ENCODE measurements around the gene NEURL3.
"Not testable (repeated sequence)": the region's sequence is repeated elsewhere in the genome, so short reads cannot be mapped to it uniquely, and the experiment has no call there.

NEURL3 gene

DNA sequence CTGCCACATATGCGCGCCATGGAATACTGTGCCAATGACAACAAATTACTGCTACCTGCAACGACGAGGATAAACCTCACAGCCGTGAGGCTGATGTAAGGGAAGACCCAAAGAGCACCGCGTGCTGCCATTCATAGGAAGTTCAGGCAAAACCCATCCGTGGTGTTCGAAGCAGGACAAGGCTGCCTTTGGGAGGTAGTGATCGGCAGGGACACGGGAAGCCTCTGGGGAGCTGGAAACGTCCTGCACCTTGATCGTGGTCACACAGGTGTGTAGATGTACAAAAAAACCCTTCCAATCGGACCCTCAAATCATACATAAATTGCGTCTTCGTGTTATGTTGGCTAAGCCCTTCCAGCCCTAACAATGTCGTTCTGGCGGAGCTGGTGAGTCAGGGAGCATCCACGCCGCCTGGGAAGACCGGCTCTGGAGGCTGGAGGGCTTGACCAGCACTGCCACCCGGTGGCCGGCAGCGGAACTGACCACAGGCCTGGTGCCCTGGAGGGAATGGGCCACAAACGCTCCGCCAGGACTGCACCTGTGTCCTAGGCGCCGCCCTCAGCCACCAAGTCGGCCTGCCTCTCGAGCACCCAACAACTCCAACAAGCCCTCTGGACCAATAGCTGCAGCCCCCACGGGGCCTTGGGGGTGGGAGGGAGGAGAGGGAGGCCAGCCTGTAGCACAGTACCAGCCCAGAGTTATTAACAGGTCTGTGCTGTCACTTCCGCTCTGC, 4.1 kb upstream of the NEURL3 start:
- Mint-ChIP-seq H3K36me3 (ENCODE audit: low read depth) (no peaks in the 10 kb centered on the region), H3K27ac (no peak overlapping the region), H3K9me3 (no peaks in the 10 kb centered on the region), H3K4me1 (peaks cover 19% of the 10 kb centered on the region), H3K4me3 (no peak overlapping the region), H3K27me3 (peaks cover 7% of the 10 kb centered on the region)
- ATAC-seq, result peak; percentile 70
- peak; percentile 85 for DNase-seq

DNA sequence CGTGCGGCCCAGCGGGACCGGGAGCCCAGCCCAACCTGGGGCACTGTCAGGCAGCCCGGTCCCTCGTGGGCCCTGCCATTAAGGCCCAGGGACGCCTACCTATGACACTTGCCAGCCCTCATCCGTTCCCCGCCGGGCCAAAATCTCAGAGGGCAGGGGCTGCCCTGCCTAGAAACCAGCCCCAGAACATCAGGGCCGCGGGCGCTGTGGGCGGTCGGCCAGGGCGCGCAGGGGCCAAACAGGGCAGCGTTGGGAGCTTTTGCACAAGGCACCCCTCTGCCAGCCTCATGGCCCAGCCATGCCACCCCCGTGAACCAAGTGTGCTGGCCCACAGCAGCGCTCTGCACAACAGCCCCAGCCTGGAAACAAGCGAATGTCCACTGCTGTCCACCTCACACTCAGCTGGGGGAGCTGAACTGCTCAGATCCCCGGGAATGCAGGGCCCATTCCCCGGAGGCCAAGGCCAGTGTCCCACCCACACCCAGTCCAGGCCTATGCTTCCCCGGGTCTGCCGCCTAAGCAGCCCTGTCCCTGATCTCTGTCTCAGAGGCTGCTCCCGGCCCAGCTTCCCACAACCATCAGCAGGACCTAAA, 3.5 kb upstream of the NEURL3 start:
- Mint-ChIP-seq H3K4me1 (peaks cover 19% of the 10 kb centered on the region), H3K27ac (no peak overlapping the region)

GRCh38 chr2:96507957-96508520, 2.9 kb upstream of the NEURL3 start:
- ATAC-seq (peak; percentile 86), DNase-seq (peak; percentile 95)
- Mint-ChIP-seq H3K36me3 (ENCODE audit: low read depth) (no peaks in the 10 kb centered on the region), H3K4me3 (peak overlapping the region; percentile 64), H3K4me1 (peaks cover 19% of the 10 kb centered on the region), H3K9me3 (no peaks in the 10 kb centered on the region), H3K27ac (peak overlapping the region; percentile 54), H3K27me3 (peaks cover 7% of the 10 kb centered on the region)

More for the DNA sequence above, 3.5 kb upstream of the NEURL3 start:
- Mint-ChIP-seq H3K4me3 (no peak overlapping the region), H3K9me3 (no peaks in the 10 kb centered on the region), H3K27me3 (peaks cover 7% of the 10 kb centered on the region), H3K36me3 (ENCODE audit: low read depth) (no peaks in the 10 kb centered on the region)
- ATAC-seq, result no peak
- no peak for DNase-seq

DNA sequence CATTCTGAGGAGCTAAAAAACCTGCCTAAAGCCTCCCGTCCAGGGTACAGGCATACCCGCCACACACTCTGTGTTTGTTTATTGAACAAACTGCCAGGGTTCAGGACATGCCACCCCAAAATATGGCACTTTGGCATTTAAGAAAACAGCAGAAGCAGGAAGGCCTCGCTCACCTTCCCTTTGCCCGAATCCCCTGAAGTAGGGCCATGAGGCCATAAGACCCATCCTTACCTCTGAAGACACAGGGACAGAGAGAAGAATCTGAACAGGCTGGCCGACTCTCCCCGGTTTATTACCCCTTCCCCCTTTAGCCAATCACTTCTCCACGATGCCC, 1.7 kb upstream of the NEURL3 start:
- ATAC-seq (no peak), DNase-seq (no peak)
- Mint-ChIP-seq H3K4me1 (peaks cover 23% of the 10 kb centered on the region), H3K9me3 (no peaks in the 10 kb centered on the region), H3K36me3 (ENCODE audit: low read depth) (no peaks in the 10 kb centered on the region), H3K27ac (no peak overlapping the region), H3K27me3 (peaks cover 5% of the 10 kb centered on the region), H3K4me3 (no peak overlapping the region)

DNA sequence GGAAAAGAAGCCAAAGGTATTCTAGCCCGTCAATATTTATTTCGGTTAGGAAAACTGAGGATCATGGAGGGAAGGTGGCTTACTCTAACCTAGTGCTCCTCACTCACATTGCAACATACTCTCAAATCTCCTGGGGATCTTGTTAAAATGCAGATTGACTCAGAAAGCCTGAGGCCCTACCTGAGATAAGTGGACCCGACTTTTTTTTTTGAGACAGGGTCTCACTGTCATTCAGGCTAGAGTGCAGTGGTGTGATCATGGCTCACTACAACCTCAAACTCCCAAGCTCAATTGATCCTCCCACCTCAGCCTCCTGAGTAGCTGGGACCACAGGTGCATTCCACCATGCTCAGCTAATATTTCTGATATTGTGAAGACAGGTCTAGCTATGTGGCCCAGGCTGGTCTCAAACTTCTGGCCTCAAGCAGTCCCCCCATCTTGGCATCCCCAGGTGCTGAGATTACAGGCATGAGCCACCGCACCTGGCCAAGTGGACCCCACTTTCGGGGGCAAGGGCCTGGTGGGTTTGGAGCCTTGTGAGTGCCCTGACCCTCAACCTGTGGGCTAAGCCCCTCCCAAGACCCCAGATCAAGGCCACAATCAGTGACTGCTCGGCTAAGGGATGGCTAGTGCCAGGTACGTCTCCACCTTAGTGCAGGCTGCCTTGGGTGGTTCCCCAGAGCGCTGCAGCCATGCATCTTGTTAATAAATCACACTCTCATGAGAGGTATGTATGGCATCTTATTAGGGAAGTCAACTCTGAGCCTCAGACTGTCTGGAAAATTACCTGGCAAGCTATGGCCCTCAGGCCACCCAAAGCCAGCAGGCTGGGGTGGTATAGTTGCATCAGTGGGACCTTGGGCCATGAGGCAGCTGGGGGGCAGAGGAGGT, 1.1 kb upstream of the NEURL3 start:
- DNase-seq (no peak), ATAC-seq (no peak)
- Mint-ChIP-seq H3K36me3 (ENCODE audit: low read depth) (no peaks in the 10 kb centered on the region), H3K4me1 (peaks cover 30% of the 10 kb centered on the region), H3K27me3 (peaks cover 5% of the 10 kb centered on the region), H3K9me3 (no peaks in the 10 kb centered on the region), H3K27ac (no peak overlapping the region), H3K4me3 (no peak overlapping the region)

- peaks cover 21% of the 10 kb centered on the region for H3K4me1 Mint-ChIP-seq
- H3K36me3 Mint-ChIP-seq (ENCODE audit: low read depth), result no peaks in the 10 kb centered on the region
- DNase-seq, result no peak
- H3K27ac Mint-ChIP-seq, result no peak overlapping the region
- H3K27me3 Mint-ChIP-seq, result no peaks in the 10 kb centered on the region
- H3K9me3 Mint-ChIP-seq, result no peaks in the 10 kb centered on the region
- no peak overlapping the region for H3K4me3 Mint-ChIP-seq
- ATAC-seq, result no peak
Measured at GRCh38 chr2:96503637-96504243, 1.4 kb downstream of the NEURL3 start.

- H3K4me1 Mint-ChIP-seq, result peaks cover 20% of the 10 kb centered on the region
- no peaks in the 10 kb centered on the region for H3K9me3 Mint-ChIP-seq
- H3K4me3 Mint-ChIP-seq, result no peak overlapping the region
- H3K27ac Mint-ChIP-seq, result no peak overlapping the region
- no peaks in the 10 kb centered on the region for H3K27me3 Mint-ChIP-seq
- ATAC-seq (no peak), DNase-seq (no peak)
- H3K36me3 Mint-ChIP-seq (ENCODE audit: low read depth), result no peaks in the 10 kb centered on the region
Measured at GRCh38 chr2:96502891-96503636, 2.1 kb downstream of the NEURL3 start.

DNA sequence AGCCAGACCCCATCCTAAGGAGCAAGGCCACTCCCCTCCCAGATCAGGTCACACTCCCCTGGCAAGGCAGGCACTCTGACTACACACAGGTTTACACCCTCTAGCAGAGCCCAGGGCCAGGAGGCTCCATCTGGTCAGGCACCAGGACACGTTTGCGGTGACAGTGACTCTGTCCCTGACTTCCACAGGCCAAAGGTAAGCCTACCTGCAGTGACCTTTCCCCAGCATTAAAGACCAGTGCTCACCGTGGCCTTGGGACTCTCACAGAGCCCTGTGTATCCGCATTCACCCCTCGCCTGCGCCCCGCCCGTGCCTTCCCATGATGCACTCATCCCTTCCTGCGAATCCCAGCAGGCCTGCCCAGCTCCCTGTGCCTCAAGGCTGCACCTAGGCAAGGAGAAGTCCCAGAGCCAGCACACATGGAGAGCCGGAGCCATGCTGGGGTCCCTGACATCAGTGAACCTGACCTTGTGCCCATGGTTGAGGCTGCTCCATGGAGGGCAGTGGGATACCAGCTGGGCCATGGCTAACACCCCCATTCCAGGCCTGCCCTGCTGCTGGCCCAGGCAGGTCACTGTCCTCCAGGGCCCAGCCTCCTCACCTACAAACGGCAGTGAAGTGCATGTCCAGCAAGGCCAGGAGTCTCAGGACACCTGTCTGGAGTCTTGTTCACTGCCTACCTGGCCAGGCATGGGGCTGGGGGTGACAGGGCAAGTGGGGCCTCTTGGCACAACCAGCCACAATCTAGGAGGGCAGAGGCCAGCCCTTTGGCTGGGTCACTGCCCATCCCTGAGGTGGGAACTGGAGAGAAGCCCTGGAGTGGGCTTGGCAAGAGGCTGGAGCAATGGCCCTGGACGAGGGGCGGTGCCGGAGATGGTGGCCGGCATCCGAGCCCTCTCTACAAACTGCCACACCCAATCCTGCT, 3.0 kb downstream of the NEURL3 start:
- H3K9me3 Mint-ChIP-seq, result no peaks in the 10 kb centered on the region
- no peaks in the 10 kb centered on the region for H3K36me3 Mint-ChIP-seq (ENCODE audit: low read depth)
- no peak for DNase-seq
- peaks cover 11% of the 10 kb centered on the region for H3K4me1 Mint-ChIP-seq
- no peaks in the 10 kb centered on the region for H3K27me3 Mint-ChIP-seq
- ATAC-seq, result no peak
- H3K27ac Mint-ChIP-seq, result peak overlapping the region; percentile 20
- H3K4me3 Mint-ChIP-seq, result no peak overlapping the region

- H3K4me1 Mint-ChIP-seq, result peaks cover 12% of the 10 kb centered on the region
Measured at GRCh38 chr2:96501471-96501874, 3.7 kb downstream of the NEURL3 start.

DNA sequence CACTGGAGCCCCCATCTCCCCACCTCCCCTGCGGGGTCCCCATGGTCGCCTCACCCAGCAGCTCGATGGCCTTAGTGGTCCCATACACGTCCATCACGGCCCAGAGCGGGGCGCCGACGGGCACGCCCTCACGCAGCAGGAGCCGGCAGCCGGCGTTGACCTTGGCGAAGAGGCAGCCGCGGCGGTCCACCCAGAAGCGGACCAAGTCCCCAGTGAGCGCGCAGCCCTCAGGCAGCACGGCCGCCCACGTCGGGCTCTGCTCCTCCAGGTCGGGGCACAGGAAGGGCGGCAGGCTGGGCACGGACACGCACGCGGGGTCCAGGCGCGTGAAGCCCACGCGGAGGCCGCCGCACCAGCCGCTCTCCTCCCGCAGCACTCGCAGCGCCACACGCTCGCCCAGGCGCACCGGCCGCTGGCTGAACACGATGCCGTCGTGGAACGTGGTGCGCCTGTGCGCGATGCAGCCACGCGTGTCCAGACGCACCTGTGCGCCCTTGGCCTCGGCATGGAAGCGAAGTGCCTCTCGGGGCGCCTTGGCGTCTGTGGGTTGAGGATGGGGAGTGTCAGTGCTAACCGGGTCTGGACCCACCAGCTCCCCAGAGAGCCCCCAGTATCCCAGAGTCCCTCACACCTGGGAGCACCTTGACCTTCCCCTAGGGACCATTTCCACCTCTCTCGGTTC, 4.6 kb downstream of the NEURL3 start:
- Mint-ChIP-seq H3K4me3 (no peak overlapping the region), H3K9me3 (peaks cover 6% of the 10 kb centered on the region), H3K27me3 (no peaks in the 10 kb centered on the region), H3K27ac (no peak overlapping the region), H3K36me3 (ENCODE audit: low read depth) (peaks cover 3% of the 10 kb centered on the region), H3K4me1 (peaks cover 19% of the 10 kb centered on the region)
- DNase-seq (no peak), ATAC-seq (no peak)

More at GRCh38 chr2:96501471-96501874, 3.7 kb downstream of the NEURL3 start:
- Mint-ChIP-seq H3K36me3 (ENCODE audit: low read depth) (no peaks in the 10 kb centered on the region), H3K4me3 (no peak overlapping the region), H3K9me3 (no peaks in the 10 kb centered on the region), H3K27ac (no peak overlapping the region), H3K27me3 (no peaks in the 10 kb centered on the region)
- DNase-seq (no peak), ATAC-seq (peak; percentile 63)

- Mint-ChIP-seq H3K27ac (no peak overlapping the region), H3K4me3 (no peak overlapping the region), H3K4me1 (peaks cover 25% of the 10 kb centered on the region), H3K9me3 (peaks cover 13% of the 10 kb centered on the region), H3K27me3 (no peaks in the 10 kb centered on the region), H3K36me3 (ENCODE audit: low read depth) (peaks cover 9% of the 10 kb centered on the region)
- no peak for DNase-seq
- ATAC-seq, result no peak
Measured at GRCh38 chr2:96499061-96499960, 5.8 kb downstream of the NEURL3 start.

DNA sequence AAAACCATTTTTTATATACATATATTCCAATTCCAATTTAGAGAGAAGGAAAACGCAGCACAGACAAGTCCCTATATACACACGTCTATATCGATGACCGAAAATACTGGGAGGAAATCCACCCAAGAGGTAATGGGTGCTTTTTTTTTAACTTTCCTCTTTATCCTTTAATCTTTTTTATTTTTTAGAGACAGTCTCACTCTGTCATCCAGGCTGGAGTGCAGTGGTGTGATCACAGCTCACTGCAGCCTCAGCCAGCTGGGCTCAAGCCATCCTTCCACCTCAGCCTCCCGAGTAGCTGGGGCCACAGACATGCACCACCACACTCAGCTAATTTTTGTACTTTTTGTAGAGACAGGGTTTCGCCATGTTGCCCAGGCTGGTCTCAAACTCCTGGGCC, 6.5 kb downstream of the NEURL3 start:
- H3K27me3 Mint-ChIP-seq, H3K4me3 Mint-ChIP-seq, ATAC-seq, DNase-seq, H3K27ac Mint-ChIP-seq: not testable (repeated sequence)
- peaks cover 11% of the 10 kb centered on the region for H3K36me3 Mint-ChIP-seq (ENCODE audit: low read depth)
- H3K9me3 Mint-ChIP-seq, result peaks cover 18% of the 10 kb centered on the region
- H3K4me1 Mint-ChIP-seq, result peaks cover 25% of the 10 kb centered on the region

All from activated naive CD8-positive, alpha-beta T cell treated with anti-CD3 and anti-CD28 coated beads, Interleukin-2, amount 50 U/mL, for 24 hours (primary cell).